Vagina (tissue), 2 donors: Measurements from ENCODE around the gene ZNF423.

Source experiments
- POLR2A ChIP-seq, 2 donors: fragments of 450-650 bp; IDR thresholded peaks; one replicate each; pipeline ENCODE4 v1.6.1; 2017; ENCODE audit warnings: antibody characterized with exemption in 2 of 2, mild to moderate bottlenecking in 2 of 2, moderate library complexity in 2 of 2
- POLR2AphosphoS5 ChIP-seq, 2 donors: sonication (generic); formaldehyde crosslinking; IDR thresholded peaks; one replicate each; pipeline ENCODE4 v1.9.0; 2017; ENCODE audit warnings: antibody characterized with exemption in 2 of 2, mild to moderate bottlenecking in 2 of 2, low read depth in 1 of 2; ENCODE audit not compliant: insufficient read depth in 1 of 2
- TF ChIP-seq, protein P1 (sequence below), 3 experiments: fragments of 450-650 bp in 2 of 3; fragments of 200-600 bp in 1 of 3; sonication (generic) in 1 of 3; IDR thresholded peaks; one replicate each; pipeline ENCODE4 v1.5.1; 2017 to 2019; ENCODE audit warnings: antibody characterized with exemption in 3 of 3, mild to moderate bottlenecking in 2 of 3, moderate library complexity in 2 of 3

DNA sequence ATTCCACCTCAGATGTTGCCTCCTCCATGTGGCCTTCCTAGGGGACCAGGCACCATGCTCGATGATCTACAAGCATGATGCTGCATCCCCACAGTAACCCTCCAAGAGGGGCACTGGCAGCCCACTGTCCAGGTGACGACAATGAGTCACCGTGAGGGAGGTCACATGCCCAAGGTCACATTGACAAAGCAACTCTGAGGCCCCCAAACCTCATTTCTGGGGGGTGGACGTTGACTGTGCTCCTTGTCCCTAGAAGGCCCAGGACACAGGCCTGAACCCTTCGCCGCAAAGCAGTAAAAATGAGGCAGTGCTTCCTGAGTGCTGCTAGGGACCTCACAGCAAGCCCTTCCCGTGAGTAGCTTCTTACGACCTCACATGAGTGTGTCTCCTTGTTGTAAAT lies 345.8 kb downstream of the ZNF423 start:
- TF ChIP-seq POLR2A (IDR thresholded peaks at IDR 0.05) (no peak), POLR2AphosphoS5 (IDR thresholded peaks at IDR 0.05; ENCODE audit: insufficient read depth in 1 of 2, low read depth in 1 of 2) (no peak)
- TF ChIP-seq, protein P1, sequence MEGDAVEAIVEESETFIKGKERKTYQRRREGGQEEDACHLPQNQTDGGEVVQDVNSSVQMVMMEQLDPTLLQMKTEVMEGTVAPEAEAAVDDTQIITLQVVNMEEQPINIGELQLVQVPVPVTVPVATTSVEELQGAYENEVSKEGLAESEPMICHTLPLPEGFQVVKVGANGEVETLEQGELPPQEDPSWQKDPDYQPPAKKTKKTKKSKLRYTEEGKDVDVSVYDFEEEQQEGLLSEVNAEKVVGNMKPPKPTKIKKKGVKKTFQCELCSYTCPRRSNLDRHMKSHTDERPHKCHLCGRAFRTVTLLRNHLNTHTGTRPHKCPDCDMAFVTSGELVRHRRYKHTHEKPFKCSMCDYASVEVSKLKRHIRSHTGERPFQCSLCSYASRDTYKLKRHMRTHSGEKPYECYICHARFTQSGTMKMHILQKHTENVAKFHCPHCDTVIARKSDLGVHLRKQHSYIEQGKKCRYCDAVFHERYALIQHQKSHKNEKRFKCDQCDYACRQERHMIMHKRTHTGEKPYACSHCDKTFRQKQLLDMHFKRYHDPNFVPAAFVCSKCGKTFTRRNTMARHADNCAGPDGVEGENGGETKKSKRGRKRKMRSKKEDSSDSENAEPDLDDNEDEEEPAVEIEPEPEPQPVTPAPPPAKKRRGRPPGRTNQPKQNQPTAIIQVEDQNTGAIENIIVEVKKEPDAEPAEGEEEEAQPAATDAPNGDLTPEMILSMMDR (IDR thresholded peaks at IDR 0.05), result no peak
